Activated effector memory CD4-positive, alpha-beta T cell treated with Interleukin-2 at 50 U/mL for 16 hours (primary cell): Measurements from ENCODE around the gene TGFBR2.
"Not testable (repeated sequence)": the region's sequence is repeated elsewhere in the genome, so short reads cannot be mapped to it uniquely, and the experiment has no call there.

Experiments
- DNase-seq: peaks from one replicate; pipeline ENCODE4 v3.0.0-alpha.2; 2020

Gene TGFBR2

DNA sequence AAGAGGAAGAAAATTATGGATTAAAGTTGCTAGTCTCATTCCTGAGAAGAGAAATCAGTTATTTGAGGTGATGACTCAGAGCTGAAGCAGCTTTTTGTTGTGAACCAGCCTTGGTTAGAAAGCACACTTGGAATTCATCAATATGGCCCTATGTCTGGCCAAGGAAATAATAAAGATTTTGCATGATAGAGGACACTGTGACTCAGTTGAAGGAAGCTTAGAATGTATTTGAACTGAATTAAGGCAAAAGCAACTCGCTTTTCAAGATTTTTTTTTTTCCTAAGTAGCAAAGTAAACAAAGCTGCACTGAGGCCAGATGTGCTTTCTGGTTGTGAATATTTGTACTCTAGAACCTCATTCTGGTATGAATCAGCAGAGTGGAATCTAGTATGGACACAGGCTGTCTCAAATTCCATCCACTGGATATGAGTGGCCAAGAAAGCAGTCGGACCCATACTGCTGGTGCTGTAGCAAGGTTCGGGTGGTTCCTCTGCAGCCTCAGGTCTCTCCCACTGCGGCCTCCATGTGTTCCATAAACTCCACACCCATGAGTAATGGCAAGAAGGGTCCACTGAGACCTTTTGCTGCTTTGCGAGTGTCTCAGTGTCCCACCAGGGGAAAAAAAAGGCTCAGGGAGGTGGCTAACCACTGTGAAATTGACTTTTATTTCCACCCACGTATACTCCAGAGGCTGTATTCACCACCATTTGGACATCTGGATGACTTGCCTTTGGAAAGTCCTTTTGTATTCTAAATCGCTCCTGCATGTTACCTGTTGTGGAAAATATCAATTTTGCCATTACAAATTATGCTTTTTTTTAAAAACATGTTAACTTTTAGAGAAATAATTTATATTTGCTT, 53.1 kb downstream of the TGFBR2 start:
- DNase-seq: no peak

DNA sequence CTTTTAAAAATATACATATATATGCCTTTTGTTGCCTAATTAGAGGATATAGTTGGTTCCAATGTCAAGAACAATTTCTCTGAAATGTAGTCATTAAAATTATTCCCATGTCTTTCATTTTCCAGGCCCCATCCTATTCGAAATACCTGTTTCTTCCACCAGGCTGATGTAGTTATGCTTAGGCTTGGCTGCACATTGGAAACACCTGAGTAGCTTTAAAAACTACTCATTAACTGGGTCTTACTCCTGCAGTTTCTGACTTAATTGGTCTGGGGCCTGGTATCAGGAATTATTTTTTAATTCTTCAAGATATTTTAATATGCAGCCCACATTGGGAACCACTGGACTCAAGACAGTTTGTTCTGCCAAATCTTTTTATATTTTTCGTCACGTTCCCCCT, 53.7 kb downstream of the TGFBR2 start:
- no peak for DNase-seq

DNA sequence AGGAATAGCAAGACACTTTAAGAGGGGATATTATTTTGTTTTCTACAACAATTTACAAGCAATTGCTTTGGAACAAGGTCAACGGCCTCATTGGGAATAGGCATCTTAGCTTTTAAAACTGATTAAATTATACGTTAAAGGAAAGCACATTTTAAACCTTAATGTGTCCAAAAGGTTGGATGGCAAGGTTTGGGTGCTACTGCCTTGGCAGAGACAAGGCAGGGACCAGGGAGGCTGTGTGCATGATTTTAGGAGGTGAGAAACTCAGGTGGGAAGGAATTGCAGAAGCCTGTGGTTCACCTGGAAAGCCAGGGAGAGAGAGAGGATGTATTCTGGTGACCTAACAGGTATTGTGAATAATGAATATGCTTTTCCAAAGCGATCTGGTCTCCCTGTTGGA, 54.3 kb downstream of the TGFBR2 start:
- DNase-seq: no peak

DNA sequence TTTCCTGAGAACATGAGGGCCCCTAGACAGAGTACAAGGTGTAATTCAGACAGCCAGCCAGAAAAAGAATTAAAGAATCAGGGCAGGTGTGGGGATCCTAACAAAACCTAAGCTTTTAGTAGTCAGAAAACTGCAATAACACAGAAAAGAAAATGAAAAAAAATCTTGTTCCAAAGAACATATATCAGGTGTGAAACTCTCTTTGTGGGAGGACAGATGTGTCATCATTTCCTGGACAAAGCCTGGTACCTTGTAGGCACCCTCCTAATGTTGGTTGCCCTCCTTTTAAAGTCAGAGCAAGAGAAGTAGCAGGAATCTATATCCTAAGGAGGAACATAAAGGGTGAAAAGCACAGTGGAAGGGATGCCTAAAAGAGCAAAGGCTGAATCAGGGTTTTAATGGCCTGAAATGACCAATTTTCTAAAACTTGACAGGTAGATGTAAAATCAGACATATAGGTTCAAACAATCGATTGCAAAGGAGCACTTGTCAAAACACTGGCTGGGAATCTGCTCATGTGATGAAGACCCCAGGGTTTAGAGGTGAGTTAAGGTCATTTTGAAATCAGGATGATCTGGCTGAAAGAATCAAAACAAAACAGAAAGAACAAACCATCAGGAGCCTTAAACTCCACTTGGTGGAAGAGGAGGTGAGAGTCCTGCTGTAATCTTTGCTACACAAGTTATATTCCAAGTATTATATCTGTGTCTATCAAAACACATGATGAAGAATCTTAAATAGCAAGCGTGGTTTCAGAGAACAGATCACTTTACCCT, 54.9 kb downstream of the TGFBR2 start:
- DNase-seq: no peak

DNA sequence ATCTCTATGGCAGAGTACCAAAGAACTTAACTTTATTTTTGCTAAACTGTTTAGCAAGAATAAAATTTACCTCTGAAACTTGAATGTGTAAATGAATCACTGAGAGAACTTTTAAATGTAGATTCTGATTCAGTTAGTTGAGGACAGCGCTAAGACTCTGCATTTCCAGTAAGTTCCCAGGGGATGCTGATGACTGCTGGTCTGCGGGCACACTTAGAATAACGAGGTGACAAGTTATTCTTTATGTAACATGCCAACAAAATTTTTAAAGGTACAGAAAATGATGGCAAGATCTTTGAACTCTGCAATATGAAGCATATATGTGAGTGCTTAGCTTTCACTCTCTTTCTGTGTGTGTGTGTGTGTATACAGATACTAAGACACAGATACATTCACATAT, 56.4 kb downstream of the TGFBR2 start:
- DNase-seq: no peak

DNA sequence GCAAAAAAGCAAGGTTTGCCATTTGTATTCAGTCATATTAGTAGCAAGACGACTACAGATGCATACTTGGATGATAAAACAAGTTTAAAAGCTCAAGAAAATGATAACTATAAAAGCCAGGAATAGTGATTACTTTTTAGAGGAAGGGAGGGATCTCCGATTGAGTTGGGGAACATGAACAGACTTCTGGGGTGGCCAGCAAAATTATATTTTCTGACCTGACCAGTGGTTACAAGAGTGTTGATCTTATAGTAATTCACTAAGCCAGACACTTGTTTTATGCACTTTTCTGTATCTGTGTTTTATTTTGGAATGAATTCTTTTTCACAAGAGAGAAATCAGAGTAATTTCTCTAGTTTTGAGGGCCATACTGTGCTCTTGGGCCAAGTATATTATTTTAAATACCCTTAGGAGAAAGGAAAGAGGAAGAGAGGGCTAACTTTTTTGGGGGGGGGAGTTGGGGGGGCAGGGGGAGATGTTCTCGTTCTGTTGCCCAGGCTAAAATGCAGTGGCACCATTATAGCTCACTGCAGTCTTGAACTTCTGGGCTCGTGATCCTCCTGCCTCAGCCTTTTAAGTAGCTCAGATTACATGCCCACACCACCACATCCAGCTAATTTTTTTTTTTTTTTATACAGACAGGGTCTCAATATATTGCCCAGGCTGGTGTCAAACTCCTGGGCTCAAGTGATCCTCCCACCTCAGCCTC, 57.3 kb downstream of the TGFBR2 start:
- DNase-seq: no peak

DNA sequence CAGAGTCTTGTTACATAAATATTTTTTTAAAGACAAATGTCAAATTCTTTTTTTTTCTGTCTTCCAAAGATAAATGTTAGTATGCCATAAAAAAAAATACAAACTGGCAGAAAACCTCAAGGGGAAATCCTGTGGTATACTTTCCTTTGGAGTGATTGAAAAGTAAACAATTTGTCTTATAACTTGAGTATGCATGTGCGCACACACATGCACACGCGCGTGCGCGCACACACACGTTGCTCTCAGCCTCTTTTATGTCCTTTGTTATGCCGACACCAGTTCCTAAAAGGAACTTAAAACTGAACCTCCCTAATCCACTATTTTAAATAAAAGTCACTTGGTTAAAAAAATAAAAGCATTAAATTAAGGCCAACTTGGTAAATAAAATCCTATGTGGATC, 58.1 kb downstream of the TGFBR2 start:
- DNase-seq: no peak

DNA sequence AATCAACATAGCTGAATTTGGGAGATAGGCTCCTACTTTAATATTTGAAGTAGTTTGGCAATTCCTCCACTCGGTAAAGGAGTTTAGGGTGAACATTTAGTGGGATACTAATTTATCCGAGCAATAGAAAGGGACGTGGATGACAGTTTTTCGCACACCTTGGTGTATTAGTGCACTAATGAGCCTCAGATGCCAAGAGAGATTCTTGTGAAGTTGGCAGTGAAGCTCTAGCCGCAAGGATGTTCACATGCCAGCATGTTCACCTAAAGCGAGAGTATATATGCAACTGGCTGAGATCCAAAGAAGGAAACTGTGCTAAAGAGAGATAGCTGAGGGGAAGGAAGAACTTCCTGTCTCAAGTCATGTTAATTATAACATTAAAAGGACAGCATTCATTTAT, 58.5 kb downstream of the TGFBR2 start:
- DNase-seq: no peak

DNA sequence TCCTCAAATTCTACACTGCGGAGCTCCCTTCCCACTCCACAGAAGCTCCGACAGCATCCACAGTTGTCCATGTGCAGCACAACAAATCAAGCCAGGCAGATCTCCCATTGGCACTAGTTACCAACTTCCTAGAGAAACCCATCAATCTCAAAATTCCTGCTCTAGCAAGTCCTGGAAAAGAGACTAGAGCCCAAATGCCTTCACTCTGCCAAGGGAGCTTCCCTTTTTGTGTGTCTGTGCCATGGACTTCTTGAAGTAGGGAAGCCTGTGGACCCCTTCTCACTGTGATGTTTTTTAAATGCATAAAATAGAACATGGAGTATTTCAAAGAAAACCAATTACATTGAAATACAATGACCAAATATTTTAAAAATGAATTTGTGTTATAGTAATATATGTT, 59.1 kb downstream of the TGFBR2 start:
- DNase-seq: no peak

DNA sequence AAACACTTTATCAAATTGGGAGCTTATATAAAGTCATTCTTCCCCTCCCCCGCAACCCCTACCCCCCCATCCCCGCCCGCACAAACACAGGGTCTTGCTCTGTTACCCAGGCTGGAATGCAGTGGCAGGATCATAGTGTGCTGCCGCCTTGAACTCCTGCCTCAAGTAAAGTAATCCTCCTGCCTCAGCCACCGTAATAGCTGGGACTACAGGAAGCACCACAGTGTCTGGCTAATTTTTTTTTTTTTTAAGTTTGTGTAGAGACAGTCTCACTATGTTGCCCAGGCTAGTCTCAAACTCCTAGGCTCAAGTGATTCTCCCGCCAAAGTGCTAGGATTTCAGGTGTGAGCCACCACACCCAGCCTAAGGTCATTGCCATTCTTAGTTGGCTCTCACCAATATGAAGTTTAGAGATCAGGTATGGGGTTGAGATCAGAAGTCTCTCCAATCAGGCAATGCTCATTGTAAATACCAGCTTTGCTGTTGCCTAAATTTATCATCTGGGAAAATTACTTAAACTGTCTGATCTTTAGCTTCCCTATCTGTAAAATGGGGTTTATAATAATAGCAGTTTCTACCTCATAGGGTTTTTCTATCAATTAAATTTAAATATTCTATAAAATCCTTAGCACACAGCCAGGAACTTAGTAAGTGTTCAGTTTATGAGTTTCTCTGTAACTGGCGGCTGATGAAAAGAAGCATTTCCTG, 60.3 kb downstream of the TGFBR2 start:
- no peak for DNase-seq

DNA sequence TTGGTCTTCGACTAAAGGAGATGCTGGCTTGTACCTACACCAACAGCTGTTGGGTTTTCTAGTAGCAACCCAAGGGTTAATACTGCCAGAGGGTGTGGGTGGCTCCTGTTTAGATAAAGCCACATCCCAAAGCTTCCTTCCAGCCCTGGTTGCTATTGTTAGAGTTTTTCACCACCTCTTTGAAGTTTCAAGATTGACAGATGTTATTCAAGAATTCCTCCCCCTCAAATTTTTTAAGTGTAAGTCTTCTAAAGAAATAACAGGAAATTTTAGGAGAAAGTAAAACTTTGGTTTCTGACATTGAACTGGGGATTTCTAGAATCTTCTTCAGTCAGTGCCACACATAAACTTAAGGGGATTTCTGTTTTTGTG, 60.9 kb downstream of the TGFBR2 start:
- DNase-seq: no peak

DNA sequence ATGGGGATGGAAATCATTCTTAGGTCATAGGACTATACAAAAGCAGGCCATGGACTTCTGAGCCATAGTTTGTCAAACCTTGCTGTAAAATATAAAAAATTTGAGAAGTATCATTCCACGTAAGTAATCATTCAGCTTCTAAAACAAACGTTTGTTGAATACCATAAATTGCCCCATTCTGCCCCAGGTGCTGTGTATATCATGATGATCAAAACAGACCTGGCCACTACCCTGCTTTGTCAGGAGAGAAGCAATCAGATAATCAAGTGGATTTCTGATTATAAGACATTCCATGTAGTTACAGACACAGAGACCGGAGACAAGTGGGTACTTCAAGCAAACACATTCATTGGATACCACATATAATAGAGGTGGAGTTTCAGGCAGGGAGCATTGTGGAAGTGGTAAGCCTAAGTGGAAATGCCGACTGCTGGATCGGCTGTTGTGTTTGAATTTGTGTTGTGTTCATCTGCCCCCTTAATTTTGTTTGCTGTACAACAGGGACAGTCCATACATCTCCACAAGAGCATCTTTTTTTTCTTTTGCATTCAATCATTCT, 61.7 kb downstream of the TGFBR2 start:
- DNase-seq: no peak

DNA sequence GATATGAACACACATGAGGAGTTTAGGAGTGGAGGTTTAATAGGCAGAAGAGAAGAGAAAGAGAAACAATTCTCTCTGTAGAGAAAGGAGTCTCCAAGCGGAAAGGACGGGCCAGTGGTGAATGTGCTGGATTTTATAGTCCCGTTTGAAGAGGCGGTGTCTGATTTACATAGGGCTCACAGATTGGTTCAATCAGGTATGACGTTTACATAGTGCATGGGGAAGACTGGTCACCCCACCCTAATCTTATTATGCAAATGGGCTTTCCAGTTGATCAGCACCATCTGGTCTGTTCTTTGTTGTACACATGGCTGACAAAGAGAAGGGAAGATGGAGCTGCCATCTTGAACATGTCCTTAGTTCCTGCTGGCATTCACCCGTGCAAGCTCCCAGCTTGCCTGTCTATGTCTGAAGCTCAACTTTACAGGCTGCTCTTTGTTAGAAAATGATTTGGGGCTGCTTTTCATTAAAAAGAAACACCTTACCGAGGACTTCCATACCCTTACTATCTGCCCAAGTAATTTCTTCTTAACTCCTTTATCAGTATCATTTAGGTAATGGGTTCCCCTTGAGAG, 63.0 kb downstream of the TGFBR2 start:
- DNase-seq: not testable (repeated sequence)

DNA sequence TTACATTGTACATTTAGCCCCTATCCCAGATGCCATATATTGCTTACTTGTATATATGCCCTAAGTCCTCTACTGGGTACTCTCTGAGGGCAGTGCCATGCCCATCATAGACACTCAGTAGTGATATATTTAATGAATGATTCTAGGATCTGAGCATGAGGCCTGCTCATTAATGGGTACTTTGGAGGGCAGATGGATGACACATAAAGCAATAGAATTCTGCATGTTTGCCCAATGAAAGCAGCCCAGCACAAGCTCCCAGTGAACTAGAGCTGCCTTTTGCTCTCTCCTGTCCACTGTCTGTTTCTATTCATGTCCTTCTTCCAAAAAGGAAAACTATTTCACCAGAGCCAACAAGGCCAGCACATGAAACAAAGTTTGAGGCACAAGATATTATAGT, 63.9 kb downstream of the TGFBR2 start:
- DNase-seq: no peak

DNA sequence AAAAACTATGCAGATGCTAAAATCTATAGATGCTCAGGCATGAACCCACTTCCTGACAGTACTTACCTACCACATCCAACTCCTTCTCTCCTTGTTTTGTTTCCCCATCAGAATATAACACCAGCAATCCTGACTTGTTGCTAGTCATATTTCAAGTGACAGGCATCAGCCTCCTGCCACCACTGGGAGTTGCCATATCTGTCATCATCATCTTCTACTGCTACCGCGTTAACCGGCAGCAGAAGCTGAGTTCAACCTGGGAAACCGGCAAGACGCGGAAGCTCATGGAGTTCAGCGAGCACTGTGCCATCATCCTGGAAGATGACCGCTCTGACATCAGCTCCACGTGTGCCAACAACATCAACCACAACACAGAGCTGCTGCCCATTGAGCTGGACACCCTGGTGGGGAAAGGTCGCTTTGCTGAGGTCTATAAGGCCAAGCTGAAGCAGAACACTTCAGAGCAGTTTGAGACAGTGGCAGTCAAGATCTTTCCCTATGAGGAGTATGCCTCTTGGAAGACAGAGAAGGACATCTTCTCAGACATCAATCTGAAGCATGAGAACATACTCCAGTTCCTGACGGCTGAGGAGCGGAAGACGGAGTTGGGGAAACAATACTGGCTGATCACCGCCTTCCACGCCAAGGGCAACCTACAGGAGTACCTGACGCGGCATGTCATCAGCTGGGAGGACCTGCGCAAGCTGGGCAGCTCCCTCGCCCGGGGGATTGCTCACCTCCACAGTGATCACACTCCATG, 65.3 kb downstream of the TGFBR2 start:
- DNase-seq: no peak

DNA sequence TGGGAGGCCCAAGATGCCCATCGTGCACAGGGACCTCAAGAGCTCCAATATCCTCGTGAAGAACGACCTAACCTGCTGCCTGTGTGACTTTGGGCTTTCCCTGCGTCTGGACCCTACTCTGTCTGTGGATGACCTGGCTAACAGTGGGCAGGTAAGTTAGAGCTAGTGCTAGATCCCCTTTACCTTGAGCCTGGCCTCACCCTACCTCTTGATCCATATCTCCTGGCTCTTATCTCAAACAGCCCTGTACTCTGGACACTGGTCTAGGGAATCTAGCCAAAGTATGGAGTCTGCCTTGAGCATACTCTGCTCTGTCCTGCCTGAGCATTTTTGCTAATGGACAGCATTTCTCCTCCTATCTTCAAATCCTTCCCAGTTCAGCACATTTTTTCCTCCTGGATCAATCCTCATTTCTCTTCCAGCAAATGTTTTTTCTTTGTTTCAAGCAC, 65.9 kb downstream of the TGFBR2 start:
- DNase-seq: no peak

DNA sequence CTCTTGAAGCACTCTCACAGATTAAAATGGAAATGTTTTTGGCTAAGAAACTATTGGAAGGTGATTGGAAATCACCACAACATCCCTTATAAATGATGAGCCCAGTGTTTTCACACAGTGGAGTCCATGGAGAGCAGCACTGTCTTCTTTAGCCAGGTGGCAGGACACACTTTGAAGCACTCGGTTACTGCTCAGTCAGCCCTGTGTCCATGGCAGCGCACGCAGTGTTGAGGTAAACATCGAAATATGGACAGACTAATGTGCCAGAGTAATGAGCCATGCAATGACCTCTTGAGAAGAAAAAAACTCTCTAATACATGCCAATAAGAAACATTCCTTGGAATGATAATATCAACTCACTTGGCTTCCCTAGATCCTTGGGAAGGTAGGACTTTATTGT, 66.6 kb downstream of the TGFBR2 start:
- DNase-seq: no peak

DNA sequence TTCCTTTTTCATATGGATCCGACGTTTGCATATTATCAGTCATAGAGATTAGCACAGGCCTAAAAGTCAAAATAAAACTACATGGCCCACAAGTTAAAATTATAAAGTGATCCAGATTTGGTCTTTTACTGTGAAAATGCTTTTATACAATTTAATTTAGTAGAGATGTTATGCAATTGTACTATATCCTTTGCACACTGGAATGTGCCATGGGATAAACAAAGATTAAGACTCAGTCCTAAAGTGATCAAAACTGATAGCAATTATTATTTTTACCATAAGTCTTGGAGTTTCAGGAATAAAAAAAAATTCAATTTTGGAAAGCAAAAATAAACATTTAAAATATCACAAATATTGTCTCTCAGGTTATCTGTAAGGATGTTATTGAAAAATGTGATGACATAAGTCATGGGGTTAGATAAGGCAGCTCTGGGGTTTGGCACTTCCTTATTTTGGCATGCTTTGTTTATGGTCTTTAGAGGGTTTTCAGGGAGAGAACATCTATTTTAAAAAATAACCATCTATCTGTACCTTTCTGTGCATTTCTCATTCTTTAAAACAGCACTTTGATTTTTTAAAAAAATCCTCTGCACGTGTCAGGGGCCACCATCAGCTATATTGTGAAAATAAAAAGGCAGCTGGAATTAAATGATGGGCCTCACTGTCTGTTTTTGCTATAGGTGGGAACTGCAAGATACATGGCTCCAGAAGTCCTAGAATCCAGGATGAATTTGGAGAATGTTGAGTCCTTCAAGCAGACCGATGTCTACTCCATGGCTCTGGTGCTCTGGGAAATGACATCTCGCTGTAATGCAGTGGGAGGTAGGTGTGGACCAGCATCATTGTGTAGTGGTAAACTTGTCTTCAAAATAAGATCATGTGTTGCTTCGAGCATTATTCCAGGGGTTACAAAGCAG, 67.3 kb downstream of the TGFBR2 start:
- DNase-seq: no peak

DNA sequence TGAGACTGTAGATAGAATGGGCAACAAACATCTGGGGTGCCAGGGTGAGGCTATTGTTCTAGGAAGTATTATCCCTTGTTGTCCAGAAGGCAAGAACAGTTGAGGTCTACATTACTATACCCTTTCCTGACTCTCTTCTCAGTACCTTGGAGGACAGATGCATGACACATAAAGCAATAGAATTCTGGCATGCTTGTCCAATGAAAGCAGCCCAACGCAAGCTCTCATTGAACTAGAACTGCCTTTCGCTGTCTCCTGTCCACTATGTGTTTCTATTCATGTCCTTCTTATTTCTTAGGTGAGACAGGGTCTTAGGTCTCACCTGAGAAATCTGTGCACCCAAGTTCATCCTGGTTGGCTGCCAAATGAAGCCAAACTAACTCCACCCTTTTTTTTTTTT, 68.6 kb downstream of the TGFBR2 start:
- DNase-seq: no peak

DNA sequence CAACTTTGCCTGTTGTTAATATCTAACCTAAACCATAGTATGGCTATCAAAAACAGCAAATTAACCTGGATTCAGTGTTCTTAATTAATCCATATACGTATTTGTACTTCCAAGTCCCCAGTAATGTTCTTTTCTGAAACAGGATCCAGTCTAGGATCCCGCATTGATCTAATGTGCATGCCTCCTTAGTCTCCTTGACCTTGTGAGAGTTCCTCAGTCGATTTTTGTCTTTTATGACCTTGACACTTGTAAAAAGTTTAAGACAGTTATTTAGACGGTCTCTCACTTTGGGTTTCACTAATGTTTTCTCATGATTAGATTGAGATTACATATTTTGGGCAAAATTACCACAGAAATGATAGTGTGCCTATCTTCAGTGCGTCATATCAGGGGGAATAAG, 69.4 kb downstream of the TGFBR2 start:
- no peak for DNase-seq
